HCT116 (cell line): Measurements from ENCODE around the gene VDAC1.

Source experiments
- CTCF ChIP-seq, 3 experiments: fragments of 200-600 bp in 1 of 3; sonication (generic) in 1 of 3; IDR thresholded peaks in 2 of 3; conservative IDR thresholded peaks in 1 of 3; 2 replicates each; pipeline ENCODE4 v1.5.1; 2012 to 2017; ENCODE audit warnings: low read depth in 2 of 3, low read length in 2 of 3, antibody characterized with exemption in 1 of 3, borderline replicate concordance in 1 of 3, control low read depth in 1 of 3, mild to moderate bottlenecking in 1 of 3, mixed read lengths in 1 of 3, mixed run types in 1 of 3, moderate library complexity in 1 of 3; ENCODE audit not compliant: insufficient read depth in 1 of 3
- POLR2A ChIP-seq: IDR thresholded peaks from 2 replicates; pipeline ENCODE4 v1.7.0; 2011; ENCODE audit warnings: borderline replicate concordance; ENCODE audit not compliant: insufficient read depth, insufficient read length; ENCODE audit errors: extremely low read depth
- POLR2AphosphoS5 ChIP-seq: IDR thresholded peaks from 2 replicates; pipeline ENCODE4 v1.6.1; 2011; ENCODE audit warnings: mild to moderate bottlenecking, low read depth, low read length, moderate library complexity
- REST ChIP-seq: IDR thresholded peaks from 2 replicates; pipeline ENCODE4 v1.6.1; 2012; ENCODE audit warnings: low read depth
- TCF7L2 ChIP-seq: IDR thresholded peaks from 2 replicates; pipeline ENCODE4 v1.7.0; 2011; ENCODE audit warnings: borderline replicate concordance, inconsistent platforms; ENCODE audit not compliant: insufficient read depth, insufficient read length; ENCODE audit errors: extremely low read depth
- ZBTB33 ChIP-seq: IDR thresholded peaks from 2 replicates; pipeline ENCODE4 v1.6.1; 2011; ENCODE audit warnings: mild to moderate bottlenecking, low read length, moderate library complexity; ENCODE audit not compliant: insufficient replicate concordance; ENCODE audit errors: extremely low read depth
- ZNF274 ChIP-seq: fragments of 200-500 bp; sonication (Bioruptor generic); IDR thresholded peaks from 2 replicates; pipeline ENCODE4 v1.6.1; 2014; ENCODE audit warnings: mild to moderate bottlenecking, low read depth, low read length, inconsistent platforms

GRCh38 chr5:133991171-133991910, 13.4 kb downstream of the VDAC1 start:
- TF ChIP-seq CTCF (IDR thresholded peaks at IDR 0.05 in 2 of 3, conservative IDR thresholded peaks at IDR 0.05 in 1 of 3; ENCODE audit: borderline replicate concordance in 1 of 3, insufficient read depth in 1 of 3, low read depth in 2 of 3, low read length in 2 of 3): no peak
- no peak for TF ChIP-seq REST
- no peak for TF ChIP-seq POLR2AphosphoS5
- no peak for TF ChIP-seq POLR2A
- TF ChIP-seq ZBTB33: no peak
- TF ChIP-seq TCF7L2: no peak
- no peak for TF ChIP-seq ZNF274
